GM21526 (cell line): ENCODE measurements around the gene ABCA3.
A peak's percentile ranks its signal among the peaks of the same experiment; 100 is the strongest.
"Not testable (repeated sequence)": the region's sequence is repeated elsewhere in the genome, so short reads cannot be mapped to it uniquely, and the experiment has no call there.

Experiments
- ATAC-seq: cut with Tn5 transposase; IDR thresholded peaks from one replicate; pipeline ENCODE4 v1.9.1; 2021; ENCODE audit warnings: moderate library complexity; ENCODE audit not compliant: unreplicated experiment, low FRiP score

The ABCA3 gene

DNA sequence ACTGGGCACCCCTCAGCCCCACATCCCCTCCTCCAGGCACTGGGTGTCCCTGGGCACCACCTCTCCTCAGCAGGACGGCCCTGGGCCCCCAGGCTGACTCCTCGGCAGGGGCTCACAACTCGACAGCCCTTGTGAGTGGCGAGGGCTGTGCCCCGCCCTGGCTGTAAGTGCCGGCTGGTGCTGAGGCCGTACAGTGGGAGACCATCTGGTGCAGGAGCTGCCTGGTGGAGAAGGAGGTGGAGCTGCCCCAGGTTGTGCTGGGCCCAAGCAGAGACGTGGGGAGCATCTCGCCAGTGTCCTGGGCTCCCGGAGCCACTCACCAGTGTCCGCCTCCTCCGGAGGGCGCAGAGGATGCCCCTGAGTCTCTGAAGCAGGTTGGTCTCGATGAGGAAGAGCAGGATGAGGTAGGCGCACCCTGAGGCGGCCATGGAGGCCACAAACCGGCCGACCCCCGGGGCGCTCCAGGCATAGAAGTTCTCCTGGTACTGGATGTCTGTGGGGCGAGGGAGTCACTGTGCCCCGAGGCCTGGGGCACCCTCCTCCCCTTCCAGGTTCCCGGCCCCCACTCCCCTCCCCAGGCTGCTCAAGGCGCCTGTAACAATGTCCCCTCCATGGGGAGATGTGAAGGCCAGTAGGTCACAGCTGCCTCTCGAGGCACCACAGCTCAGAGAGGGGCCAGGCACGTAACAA is 57.5 kb downstream of the ABCA3 start:
- ATAC-seq: no peak

DNA sequence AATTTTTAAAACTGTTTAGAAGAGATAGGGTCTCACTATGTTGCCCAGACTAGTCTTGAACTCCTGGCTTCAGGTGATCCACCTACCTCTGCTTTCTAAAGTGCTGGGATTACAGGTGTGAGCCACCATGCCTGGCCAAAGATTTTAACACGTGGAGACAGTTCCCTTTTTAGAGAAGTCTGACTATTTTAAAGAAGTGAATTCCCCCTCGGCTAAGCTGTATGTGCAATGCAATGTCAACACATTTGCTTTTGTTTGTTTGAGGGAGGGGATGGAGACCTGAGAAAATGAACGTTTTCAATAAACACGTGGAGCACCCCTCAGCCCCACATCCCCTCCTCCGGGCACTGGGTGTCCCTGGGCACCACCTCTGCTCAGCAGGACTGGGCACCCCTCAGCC is 58.3 kb downstream of the ABCA3 start:
- no peak for ATAC-seq

DNA sequence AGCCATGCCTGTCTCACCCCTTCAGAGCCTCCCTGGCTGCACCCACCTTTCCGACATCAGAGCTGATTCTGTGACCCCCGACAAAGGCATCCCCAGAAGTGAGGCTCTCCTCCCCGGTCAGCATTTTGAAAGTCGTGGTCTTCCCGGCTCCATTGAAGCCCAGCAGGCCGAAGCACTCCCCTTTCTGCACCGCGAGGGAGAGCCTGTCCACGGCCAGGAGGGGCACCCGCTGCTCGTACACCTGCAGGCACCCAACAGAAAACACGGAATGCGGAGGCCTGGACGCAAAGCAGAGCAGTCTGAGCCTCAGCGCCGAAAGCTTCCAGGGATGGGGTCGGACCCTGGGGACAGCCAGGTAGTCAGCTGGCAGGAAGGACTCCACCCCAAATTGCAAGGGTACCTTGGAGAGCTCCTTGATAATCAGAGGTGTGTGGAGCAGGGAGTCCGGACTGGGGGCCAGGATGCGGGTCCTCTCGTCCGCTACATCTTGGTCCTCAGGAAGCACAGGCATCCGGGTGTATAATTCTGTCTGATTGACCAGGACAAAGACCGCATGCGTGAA is 59.5 kb downstream of the ABCA3 start:
- ATAC-seq: no peak

DNA sequence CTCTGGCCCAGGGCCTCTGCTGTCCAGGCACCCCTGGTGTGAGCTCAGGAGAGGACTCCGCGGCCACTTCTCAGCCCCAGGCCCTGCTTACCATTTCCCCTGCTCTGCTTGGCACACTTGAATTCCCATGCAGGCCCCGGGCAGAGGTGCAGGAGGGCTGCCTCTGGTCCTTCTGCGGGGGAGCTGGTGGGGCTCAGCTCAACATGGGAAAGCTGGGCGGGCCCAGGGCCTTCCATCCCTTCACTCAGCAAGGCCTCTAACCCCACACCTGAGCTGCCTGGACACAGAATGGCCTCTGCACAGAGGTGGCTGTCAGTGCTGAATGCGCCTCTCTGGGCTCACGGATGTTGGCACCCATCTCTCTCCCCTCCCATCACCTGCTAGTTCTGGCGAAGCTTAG is 60.1 kb downstream of the ABCA3 start:
- no peak for ATAC-seq

DNA sequence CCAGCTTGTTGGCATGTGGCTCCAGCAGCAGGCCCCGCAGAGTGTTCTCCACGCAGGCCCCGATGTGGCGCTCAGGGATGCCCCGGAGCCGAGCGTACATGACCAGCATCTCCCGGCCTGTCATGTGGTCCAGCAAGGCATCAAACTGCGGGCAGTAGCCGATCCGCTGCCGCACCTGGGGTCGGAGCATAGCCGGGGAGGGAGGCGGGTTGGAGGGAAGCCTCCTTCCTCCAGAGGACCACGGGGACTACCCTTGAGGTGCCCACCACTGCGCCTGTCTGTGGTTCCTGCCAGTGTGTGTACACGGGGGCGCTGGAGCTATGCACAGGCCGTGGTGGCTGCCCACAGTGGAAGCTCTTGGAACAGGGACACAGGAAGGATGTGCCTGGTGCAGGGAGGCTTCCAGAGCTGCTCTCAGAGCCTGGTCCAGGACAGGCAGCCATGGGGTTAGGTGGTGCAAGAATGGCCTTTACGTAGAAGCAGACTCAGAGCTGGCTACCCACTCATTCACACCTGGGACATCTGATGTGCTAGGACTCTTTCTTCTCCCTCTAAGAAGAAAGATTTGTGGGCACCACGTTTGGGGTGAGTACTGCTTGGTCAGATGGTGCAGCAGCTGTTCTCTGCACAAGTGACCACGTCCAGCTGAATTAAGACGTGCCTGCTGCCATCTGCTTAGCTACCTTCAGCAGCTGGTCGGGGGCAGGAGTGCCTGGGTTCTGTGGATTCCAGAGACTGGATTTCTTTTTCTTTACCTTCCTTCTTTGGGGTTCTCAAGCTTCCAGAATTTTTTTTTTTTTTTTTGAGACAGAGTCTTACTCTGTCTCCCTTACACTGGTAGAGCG is 61.4 kb downstream of the ABCA3 start:
- no peak for ATAC-seq

DNA sequence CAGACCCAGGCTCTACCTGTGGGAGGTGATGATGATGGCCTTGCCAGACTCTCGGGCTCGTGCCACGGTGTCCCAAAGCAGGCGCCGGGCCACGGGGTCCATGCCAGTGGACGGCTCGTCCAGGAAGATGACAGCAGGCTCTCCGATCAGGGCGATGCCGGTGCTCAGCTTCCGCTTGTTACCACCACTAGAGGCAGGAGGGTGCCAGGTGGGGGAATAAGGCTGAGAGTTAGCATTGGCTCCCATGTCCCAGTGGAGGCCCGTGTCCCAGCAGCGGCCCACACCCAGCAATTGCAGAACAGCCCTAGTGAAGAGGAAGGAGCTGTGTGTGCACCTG is 62.3 kb downstream of the ABCA3 start:
- no peak for ATAC-seq

DNA sequence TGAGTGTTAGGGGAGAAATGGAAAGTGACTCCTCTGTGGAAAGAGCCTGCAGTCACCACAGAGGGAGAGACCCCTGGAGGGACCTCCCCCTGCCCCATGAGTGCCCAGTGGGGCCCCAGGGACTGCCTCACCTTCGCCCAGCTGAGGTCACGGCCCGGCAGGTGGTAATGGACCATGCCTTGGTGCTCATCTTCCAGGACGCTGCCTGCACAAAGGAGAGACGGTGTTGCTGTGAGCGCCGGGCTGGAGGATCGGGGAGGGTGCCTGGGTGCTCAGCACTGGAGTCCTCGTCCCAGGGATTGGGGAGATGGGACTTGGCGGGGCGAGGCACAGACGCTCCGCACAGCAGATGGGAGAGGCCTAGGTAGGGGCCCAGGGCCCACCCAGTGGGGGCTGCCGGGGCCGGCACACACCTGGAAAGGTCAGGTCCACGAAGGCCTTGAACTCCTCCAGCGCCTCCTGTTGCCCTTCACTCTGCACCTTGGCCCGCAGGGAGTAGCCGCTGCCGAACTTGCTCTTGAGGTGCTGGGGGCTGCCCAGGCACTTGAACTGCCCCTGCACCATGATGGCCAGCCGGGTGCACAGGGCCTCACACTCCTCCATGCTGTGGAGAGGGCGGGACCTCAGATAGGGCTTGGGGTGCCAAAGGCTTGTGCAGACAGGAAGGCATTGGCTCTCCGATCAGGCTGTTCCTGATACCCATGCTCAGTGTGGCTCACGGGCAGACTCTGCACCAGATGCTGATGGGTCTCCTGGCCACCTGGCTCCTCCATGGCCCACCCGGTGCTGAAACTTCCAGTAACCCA is 62.9 kb downstream of the ABCA3 start:
- ATAC-seq: no peak

DNA sequence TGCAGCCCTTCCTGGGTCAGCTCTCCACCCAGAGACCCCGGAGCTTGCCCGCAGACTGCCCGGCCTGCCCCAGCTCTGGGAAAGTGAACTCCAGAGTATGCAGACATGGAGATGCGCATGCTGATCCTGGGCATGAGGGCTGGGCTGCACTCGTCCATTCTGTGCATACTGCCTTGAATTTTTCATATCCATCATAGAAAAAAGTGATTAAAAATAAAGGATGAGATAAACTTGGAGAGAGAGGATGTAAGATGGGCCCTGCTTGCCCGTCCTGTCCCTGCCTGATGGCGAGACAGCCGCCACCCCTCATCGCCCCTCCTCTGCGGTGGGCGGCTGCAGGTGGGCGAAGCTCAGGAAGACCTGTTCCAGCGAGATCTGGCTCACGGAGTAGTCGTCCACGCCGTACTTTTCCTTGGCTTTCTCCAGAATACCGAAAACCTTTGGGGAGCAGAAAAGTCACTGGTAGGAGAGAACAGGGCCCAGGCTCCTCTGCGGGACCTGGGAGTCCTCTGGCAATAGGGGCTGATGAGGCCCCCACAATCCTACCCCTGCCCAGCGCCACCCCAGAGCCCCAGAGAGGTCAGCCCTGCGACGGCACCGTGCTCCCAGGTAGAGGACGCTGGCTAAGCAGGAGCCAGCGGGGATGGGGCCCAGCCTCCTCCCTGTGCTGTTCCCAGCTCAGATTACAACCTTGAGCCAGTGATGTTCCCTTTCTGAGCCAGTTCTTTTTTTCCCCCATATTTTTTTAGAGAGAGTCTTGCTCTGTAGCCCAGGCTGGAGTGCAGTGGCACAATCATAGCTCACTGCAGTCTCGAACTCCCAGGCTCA is 63.9 kb downstream of the ABCA3 start:
- no peak for ATAC-seq

DNA sequence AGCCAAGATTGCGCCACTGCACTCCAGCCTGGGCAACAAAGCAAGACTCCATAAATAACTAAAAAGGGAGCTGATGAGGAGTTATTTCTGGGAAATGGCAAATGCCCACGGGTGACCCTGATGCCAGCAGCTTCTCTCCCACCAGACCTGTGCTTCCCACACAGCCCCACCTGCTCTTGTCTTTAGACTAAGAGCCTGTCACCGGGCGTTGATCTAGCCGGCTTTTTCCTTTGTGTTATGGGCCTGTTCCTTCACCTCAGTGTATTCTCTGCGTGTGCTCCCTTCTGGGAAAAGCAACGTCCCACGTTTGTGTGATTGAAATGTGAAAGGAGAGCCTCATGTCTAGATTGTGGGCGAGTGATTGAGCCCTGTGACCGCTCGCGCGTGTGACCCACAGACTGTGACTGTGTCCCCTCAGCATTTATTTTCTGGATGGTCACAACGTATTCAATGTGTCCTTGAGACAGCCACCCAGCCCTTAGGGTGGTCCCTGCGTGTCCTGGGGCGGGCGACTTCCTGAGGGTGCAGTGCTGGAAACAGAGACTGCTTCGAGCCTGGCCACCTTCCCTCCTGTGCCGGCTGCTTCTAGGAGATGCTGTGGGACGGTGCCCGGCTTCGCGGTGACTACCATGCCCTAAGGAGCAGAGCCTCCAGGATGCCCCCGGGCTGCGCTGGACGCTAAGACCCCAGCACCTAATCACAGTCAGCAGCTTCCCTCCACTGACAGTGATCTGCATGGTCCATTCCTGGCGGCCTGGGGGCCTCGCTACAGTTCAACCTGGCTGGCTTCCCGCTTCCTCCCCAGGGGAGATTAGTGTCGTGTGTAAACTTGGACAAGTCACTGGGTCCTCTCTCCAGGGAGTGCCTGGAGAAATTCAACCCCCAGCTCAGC is 64.8 kb downstream of the ABCA3 start:
- no peak for ATAC-seq

DNA sequence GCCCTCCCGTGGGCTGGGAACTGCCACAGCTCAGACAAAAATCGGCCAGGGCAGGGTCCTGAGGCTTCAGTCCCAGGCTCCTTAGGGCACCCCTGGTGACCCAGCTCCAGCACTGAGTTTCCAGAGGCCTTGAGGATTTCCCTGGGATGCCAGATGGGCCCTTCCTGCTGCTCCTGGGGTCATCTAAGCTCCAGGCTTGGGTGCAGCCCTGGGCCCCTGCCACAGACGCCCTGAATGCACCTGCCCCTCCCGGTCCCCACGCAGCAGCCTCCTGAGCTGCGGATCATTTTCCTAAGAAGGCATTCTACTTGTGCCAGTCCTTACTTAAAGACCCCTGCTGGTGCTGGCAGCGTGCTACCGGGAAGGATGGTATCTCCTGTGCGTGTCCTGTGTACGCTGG is 66.6 kb downstream of the ABCA3 start:
- no peak for ATAC-seq

DNA sequence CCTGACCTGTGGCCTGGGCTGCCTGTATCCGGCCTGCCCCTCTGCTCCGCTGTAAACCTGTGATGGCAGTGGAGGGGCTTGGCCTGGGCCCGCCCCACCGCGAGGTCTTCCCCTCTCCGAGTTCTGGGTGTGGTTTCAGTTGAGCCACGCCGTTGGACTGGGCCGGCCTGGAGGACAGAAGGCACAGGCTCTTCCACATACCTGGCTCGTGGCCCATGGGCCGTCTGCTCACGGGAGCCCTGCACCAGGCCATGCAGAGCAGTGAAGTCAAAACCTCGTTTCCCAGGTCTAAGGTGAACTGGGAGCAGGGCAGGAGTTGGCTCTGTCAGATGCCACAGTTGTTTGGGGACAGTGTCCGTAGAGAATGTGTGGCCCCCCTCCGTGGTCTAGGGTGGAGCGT is 67.0 kb downstream of the ABCA3 start:
- ATAC-seq: no peak

DNA sequence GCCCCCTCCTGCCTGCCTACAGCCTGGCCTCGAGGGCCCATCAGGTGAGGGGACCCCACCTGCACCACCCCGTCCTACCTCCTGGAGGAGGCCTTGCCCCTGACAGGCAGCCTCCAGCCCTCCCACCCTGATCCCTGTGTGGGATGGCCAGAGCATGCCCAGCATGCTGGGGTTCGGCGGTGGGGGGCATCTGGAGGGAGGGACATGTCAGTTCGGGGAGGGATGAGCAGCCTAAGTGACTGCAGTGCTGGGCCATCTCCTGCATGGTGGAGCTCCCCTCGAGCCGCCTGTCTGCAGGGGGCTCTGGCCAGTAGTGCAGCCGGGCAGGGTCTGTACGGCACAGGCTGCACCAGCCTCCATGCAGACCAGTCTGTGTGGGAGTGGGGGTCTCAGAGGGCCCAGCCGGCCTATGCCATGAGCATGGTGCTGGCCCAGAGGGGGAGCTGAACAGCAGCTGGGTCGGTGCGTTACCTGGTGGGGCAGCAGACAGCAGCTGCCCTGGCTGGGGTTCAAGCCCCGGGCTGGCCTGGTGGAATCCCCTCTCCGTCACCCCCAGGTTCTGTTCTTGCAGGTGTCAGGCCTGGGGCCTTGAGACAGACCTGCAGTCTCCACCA is 68.6 kb downstream of the ABCA3 start:
- no peak for ATAC-seq

DNA sequence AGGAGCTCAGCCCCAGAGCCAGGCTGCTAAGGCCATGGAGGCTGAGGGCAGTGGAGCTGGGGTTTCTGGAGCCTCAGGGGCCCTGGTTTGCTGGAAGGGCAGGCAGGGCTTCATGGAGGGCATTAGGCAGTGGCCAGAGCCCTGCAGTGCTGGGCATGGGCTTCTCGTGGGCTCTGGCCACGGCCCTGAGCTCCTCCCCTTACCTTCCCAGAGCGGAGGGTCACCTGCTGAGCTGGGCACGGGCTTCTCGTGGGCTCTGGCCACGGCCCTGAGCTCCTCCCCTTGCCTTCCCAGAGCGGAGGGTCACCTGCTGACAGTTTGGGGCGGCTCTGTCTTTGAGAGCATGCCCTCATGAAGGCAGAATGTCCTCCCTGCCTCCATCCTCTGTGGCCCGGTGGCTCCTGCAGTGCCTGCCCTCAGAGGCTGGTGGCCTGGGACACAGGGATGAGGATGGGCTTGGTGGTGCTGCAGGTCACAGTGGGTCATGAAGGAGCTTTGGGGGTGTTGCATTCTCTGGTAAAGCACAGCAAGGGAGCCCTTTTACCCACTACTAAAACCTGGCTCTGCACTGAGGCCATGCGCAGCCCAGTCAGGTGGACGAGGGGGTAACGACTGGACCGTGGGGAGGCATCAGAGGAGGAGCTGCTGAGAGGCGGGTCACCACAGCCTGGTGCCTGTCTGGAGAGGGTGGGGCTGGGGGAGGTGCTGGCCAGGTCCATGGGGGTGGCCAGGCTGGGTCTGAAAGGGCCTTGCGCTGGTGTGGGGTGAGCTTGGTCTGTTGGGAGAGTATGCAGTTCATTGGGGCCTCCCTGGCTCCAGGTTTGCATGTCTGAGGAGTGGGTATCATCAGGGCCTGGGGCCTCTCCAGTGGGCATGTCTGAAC is 69.7 kb downstream of the ABCA3 start:
- ATAC-seq: no peak

DNA sequence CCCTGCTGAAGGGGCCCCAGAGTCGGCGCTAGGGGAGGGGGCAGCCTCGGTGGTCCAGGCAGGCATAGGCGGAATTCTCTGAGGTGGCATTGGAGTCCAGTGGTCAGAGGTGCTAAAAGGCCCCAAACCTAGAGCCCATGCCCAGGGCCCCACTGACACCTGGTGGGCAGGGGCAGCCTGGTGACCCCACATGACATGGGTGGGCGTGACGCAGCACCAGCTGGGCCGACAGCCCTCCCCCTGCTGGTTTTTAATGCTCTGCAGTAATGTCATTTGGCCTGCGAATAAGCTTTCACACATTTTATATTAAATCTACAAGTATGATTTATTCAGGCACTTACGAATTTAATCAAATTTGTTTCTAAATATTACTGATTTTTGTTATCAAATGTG is 70.5 kb downstream of the ABCA3 start:
- ATAC-seq: no peak

DNA sequence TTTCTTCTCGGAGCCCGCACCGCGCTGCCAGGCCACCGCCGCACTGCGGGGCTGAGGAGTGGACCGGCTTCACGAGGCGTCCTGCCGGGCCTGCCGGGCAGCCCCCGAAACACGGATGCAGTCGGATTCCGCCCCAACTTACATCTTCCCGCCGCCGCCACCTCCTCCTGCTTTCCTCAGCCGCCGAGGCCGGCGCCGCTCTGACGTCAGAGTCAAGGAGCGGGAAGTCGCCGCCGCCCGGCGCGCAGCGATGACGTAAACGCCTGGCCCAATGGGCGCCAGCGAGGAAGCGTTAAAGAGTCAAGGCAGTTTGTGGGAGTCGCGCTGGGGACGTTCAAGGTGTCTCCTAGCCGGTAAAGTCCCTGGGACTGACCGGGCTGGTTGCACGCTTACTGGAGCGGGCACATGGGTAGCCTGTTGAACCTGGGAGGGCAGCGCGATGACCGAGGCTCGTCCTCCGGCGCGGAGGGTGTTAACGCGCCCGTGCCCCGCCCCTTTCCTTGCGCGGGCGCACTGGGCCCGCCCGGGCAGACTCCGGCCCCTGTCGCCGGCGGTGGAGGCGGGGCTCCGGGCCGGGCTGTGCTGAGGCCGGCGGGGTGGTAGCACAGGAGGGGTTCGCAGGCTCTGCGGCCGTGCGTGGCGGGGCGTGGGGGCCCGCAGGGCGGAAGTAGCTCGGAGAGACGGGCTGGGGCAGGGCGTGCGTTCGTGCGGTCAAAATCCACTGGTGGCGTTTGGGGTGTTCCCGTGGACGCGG is 72.4 kb downstream of the ABCA3 start, which contains the start of gene RNPS1:
RNPS1 (minus strand) TSS at position 214 of the 754 bp plus-strand sequence. CDS start 3,483 bp downstream, outside the sequence.
- peak; percentile 60 for ATAC-seq

DNA sequence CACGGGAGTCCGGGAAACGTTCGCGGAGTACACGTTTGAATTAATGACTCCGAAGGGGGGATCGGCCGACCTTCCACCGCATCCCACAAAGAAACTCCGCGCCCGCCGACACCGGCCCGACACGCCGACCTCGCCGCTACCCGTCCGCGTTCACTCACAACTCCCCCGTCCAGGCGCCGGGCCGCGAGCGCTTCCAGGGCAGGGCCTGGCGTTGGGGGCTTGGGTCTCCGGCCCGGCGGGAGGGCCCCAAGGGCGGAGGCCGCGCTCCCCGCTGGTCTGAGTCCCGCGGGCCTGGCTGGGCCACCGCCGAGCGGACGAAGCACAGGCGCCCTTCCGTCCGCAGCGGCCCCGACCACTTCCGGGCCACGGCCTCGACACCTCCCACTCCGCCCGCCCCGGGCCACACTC is 73.0 kb downstream of the ABCA3 start:
- peak; percentile 41 for ATAC-seq

DNA sequence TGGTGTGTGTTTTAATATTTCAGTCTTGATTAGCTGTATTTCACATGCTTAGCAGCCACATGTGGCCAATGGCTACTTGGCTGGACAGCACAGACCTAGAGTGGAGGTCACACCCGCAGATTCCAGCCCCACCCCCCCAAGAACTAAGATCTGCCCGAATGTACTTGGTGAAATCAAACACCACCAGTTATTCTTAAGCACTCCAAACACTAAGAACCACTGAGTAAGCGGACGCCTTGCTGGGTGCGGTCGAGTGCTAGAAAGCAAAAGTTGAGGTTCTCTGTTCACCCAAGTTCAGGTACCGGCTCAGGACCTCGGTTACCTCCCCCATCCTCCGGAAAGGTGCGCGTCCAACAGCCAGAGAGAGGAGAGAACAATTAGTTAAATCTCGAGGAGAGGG is 73.6 kb downstream of the ABCA3 start:
- not testable (repeated sequence) for ATAC-seq
